HG03175 (cell line): Measurements from ENCODE around the gene NUMBL.
"Not testable (repeated sequence)": the region's sequence is repeated elsewhere in the genome, so short reads cannot be mapped to it uniquely, and the experiment has no call there.

Experiments used
- ATAC-seq: cut with Tn5 transposase; IDR thresholded peaks from one replicate; pipeline ENCODE4 v1.9.1; 2021; ENCODE audit warnings: mild to moderate bottlenecking, moderate library complexity; ENCODE audit not compliant: unreplicated experiment

The NUMBL gene

GRCh38 chr19:40667602-40668001 is 22.8 kb downstream of the NUMBL start:
- ATAC-seq, result no peak

GRCh38 chr19:40666803-40667438 is 23.5 kb downstream of the NUMBL start:
- no peak for ATAC-seq

- ATAC-seq, result no peak
These were observed 26.5 kb downstream of the NUMBL start for GRCh38 chr19:40663695-40664692.

GRCh38 chr19:40662925-40663694 is 27.3 kb downstream of the NUMBL start:
- ATAC-seq, result peak; percentile 82

GRCh38 chr19:40661616-40662015 is 28.8 kb downstream of the NUMBL start:
- ATAC-seq, result no peak

- ATAC-seq, result no peak
These were observed 30.9 kb downstream of the NUMBL start for GRCh38 chr19:40659566-40659965.

- no peak for ATAC-seq
These were observed 31.3 kb downstream of the NUMBL start for GRCh38 chr19:40659116-40659515.

GRCh38 chr19:40658031-40658430 is 32.4 kb downstream of the NUMBL start:
- ATAC-seq, result no peak

- not testable (repeated sequence) for ATAC-seq
These were observed 34.8 kb downstream of the NUMBL start for GRCh38 chr19:40655684-40656083.

GRCh38 chr19:40652303-40652702 is 38.1 kb downstream of the NUMBL start:
- not testable (repeated sequence) for ATAC-seq

- ATAC-seq, result no peak
These were observed 39.6 kb downstream of the NUMBL start for GRCh38 chr19:40650749-40651305.

GRCh38 chr19:40649903-40650675 is 40.4 kb downstream of the NUMBL start:
- not testable (repeated sequence) for ATAC-seq

GRCh38 chr19:40646743-40647254 is 43.7 kb downstream of the NUMBL start:
- no peak for ATAC-seq

GRCh38 chr19:40642757-40643305 is 47.6 kb downstream of the NUMBL start:
- ATAC-seq, result no peak

- no peak for ATAC-seq
These were observed 48.3 kb downstream of the NUMBL start for GRCh38 chr19:40642051-40642706.

GRCh38 chr19:40641281-40641680 is 49.2 kb downstream of the NUMBL start:
- no peak for ATAC-seq

- ATAC-seq, result no peak
These were observed 49.7 kb downstream of the NUMBL start for GRCh38 chr19:40640744-40641143.

- ATAC-seq, result no peak
These were observed 50.8 kb downstream of the NUMBL start for GRCh38 chr19:40639638-40639982.

- ATAC-seq, result no peak
These were observed 52.1 kb downstream of the NUMBL start for GRCh38 chr19:40638327-40638726.
